GM23338 (cell line): ENCODE data around the gene RXRA. TPM values are rescaled to one million over a fixed set of nuclear protein-coding genes. Genes with fewer than 3 reads are reported as not detected.
A peak's percentile ranks its signal among the peaks of the same experiment; 100 is the strongest.

Experiments
- ATAC-seq: fragments of 200-7000 bp; cut with Tn5 transposase; 3 replicates; pipeline ENCODE4 v1.9.1; 2020
- DNase-seq: peaks from one replicate; pipeline ENCODE4 v3.0.0-alpha.2; 2015; ENCODE audit warnings: low spot score
- H2AFZ ChIP-seq: fragments of 200-600 bp; sonication (generic); 2 replicates; pipeline ENCODE4 v1.8.0; 2016; ENCODE audit warnings: antibody characterized with exemption, mild to moderate bottlenecking, moderate library complexity
- H3F3A ChIP-seq: fragments of 200-600 bp; sonication (generic); replicated peaks from 2 replicates; pipeline ENCODE4 v1.8.0; 2017; ENCODE audit warnings: antibody characterized with exemption, mixed run types, low read depth
- H3K27ac ChIP-seq: fragments of 200-600 bp; sonication (generic); 2 replicates; pipeline ENCODE4 v1.6.1; 2016; ENCODE audit warnings: low read depth
- H3K27me3 ChIP-seq: fragments of 200-600 bp; sonication (generic); 2 replicates; pipeline ENCODE4 v1.8.0; 2016; ENCODE audit warnings: mild to moderate bottlenecking, mixed run types, moderate library complexity; ENCODE audit not compliant: insufficient read depth
- H3K36me3 ChIP-seq: fragments of 200-600 bp; sonication (generic); 2 replicates; pipeline ENCODE4 v1.8.0; 2016; ENCODE audit warnings: mild to moderate bottlenecking; ENCODE audit not compliant: insufficient read depth
- H3K4me1 ChIP-seq: fragments of 200-600 bp; sonication (generic); 2 replicates; pipeline ENCODE4 v1.8.0; 2016; ENCODE audit warnings: mild to moderate bottlenecking, moderate library complexity; ENCODE audit not compliant: insufficient read depth
- H3K4me2 ChIP-seq: fragments of 200-600 bp; sonication (generic); 2 replicates; pipeline ENCODE4 v1.7.1; 2017; ENCODE audit warnings: mixed run types
- H3K4me3 ChIP-seq: fragments of 200-600 bp; sonication (generic); 2 replicates; pipeline ENCODE4 v1.6.1; 2016; ENCODE audit warnings: mixed run types
- H3K79me2 ChIP-seq: fragments of 200-600 bp; sonication (generic); replicated peaks from 2 replicates; pipeline ENCODE4 v1.8.0; 2017; ENCODE audit warnings: mild to moderate bottlenecking; ENCODE audit not compliant: insufficient read depth
- H3K9me2 ChIP-seq: fragments of 200-600 bp; sonication (generic); 2 replicates; pipeline ENCODE4 v1.8.0; 2017; ENCODE audit not compliant: insufficient read depth
- H4K20me1 ChIP-seq: fragments of 200-600 bp; sonication (generic); replicated peaks from 2 replicates; pipeline ENCODE4 v1.8.0; 2017; ENCODE audit warnings: mild to moderate bottlenecking; ENCODE audit not compliant: insufficient read depth
- H3K27ac Mint-ChIP-seq: 2 replicates; pipeline ENCODE4 v1.8.0; 2020; ENCODE audit warnings: inconsistent platforms, mild to moderate bottlenecking, moderate library complexity, mixed read lengths
- H3K27me3 Mint-ChIP-seq: 3 replicates; pipeline ENCODE4 v1.8.0; 2022; ENCODE audit warnings: low read depth, mild to moderate bottlenecking, moderate library complexity, mixed read lengths, inconsistent platforms; ENCODE audit not compliant: insufficient read depth, poor library complexity
- H3K36me3 Mint-ChIP-seq: 3 replicates; pipeline ENCODE4 v1.8.0; 2021; ENCODE audit warnings: low read depth, mild to moderate bottlenecking, inconsistent platforms, moderate library complexity, mixed read lengths
- H3K4me1 Mint-ChIP-seq: 3 replicates; pipeline ENCODE4 v1.8.0; 2020; ENCODE audit warnings: mild to moderate bottlenecking, inconsistent platforms, mixed read lengths
- H3K4me3 Mint-ChIP-seq: 3 replicates; pipeline ENCODE4 v1.8.0; 2021; ENCODE audit warnings: moderate library complexity, mild to moderate bottlenecking, inconsistent platforms, mixed read lengths
- H3K9me3 Mint-ChIP-seq: 3 replicates; pipeline ENCODE4 v1.8.0; 2020; ENCODE audit warnings: moderate library complexity, mild to moderate bottlenecking, inconsistent platforms, mixed read lengths
- CREB1 ChIP-seq: fragments of 250-450 bp; sonication (Bioruptor Pico); IDR thresholded peaks from 2 replicates; pipeline ENCODE4 v1.5.0; 2020; ENCODE audit warnings: low read depth, mild to moderate bottlenecking, moderate library complexity
- ETS1 ChIP-seq: IDR thresholded peaks from 2 replicates; pipeline ENCODE4 v1.6.1; 2016; ENCODE audit warnings: antibody characterized with exemption
- EZH2 ChIP-seq: fragments of 200-600 bp; sonication (generic); IDR thresholded peaks from one replicate; pipeline ENCODE4 v1.8.0; 2017; ENCODE audit warnings: antibody characterized with exemption, mild to moderate bottlenecking, low read depth; ENCODE audit not compliant: unreplicated experiment
- EZH2phosphoT487 ChIP-seq: fragments of 200-600 bp; sonication (generic); IDR thresholded peaks from one replicate; pipeline ENCODE4 v1.8.1; 2018; ENCODE audit warnings: antibody characterized with exemption; ENCODE audit not compliant: unreplicated experiment
- JUNB ChIP-seq: IDR thresholded peaks from one replicate; pipeline ENCODE4 v1.6.1; 2016; ENCODE audit warnings: antibody characterized with exemption; ENCODE audit not compliant: unreplicated experiment
- NANOG ChIP-seq: IDR thresholded peaks from 2 replicates; pipeline ENCODE4 v1.6.1; 2016; ENCODE audit warnings: antibody characterized with exemption, borderline replicate concordance
- POLR2AphosphoS5 ChIP-seq: IDR thresholded peaks from 2 replicates; pipeline ENCODE4 v1.6.1; 2016; ENCODE audit warnings: antibody characterized with exemption, low read depth
- STAT1 ChIP-seq: IDR thresholded peaks from one replicate; pipeline ENCODE4 v1.6.1; 2016; ENCODE audit warnings: antibody characterized with exemption; ENCODE audit not compliant: unreplicated experiment
- ZNF114 ChIP-seq: fragments of 250-450 bp; sonication (Bioruptor Pico); IDR thresholded peaks from 2 replicates; pipeline ENCODE4 v1.5.0; 2020; ENCODE audit warnings: mild to moderate bottlenecking, moderate library complexity
- ZNF331 ChIP-seq: fragments of 250-450 bp; sonication (Bioruptor Pico); IDR thresholded peaks from 2 replicates; pipeline ENCODE4 v1.5.0; 2020; ENCODE audit warnings: low read depth, mild to moderate bottlenecking, moderate library complexity
- ZNF462 ChIP-seq: fragments of 250-450 bp; sonication (Bioruptor Pico); IDR thresholded peaks from 2 replicates; pipeline ENCODE4 v1.5.0; 2020; ENCODE audit warnings: mild to moderate bottlenecking, moderate library complexity
- polyA plus RNA-seq: library from polyadenylated mRNA; unstranded; fragments of >200 nt; fragmentation: Nextera tagmentation; extraction: Ambion mirVana; gene quantifications from 2 replicates; pipeline ENCODE4 v1.2.1, GENCODE V29; 2016
- total RNA-seq: library from RNA; depleted of rRNA; stranded (reverse); fragments of >200 nt; shearing (Covaris generic); gene quantifications from 2 replicates; pipeline ENCODE4 v1.2.3, GENCODE V29; 2014
- TF ChIP-seq, protein P1 (sequence below), 2 experiments: fragments of 200-600 bp in 1 of 2; sonication (generic) in 1 of 2; conservative IDR thresholded peaks; 2 replicates each; pipeline versions ENCODE4 v1.5.1 to v1.6.1; 2016 to 2017; ENCODE audit warnings: antibody characterized with exemption in 2 of 2, low read depth in 2 of 2, mild to moderate bottlenecking in 2 of 2, moderate library complexity in 1 of 2
- TF ChIP-seq, protein P2 (sequence below): IDR thresholded peaks from one replicate; pipeline ENCODE4 v1.6.1; 2018; ENCODE audit warnings: antibody characterized with exemption; ENCODE audit not compliant: unreplicated experiment

The RXRA gene
- total and polyA plus RNA-seq, 2 experiments from 2014 or later: 4.9 to 17.9 TPM

GRCh38 chr9:134410071-134410834, 84.0 kb downstream of the RXRA start:
- Histone ChIP-seq H3K27ac (no peak overlapping the region), H3K79me2 (no peaks in the 10 kb centered on the region), H3F3A (no peaks in the 10 kb centered on the region), H2AFZ (no peak overlapping the region), H4K20me1 (no peaks in the 10 kb centered on the region), H3K4me1 (no peaks in the 10 kb centered on the region), H3K27me3 (no peaks in the 10 kb centered on the region), H3K9me2 (no peaks in the 10 kb centered on the region), H3K4me3 (no peak overlapping the region), H3K4me2 (no peak overlapping the region), H3K36me3 (no peaks in the 10 kb centered on the region)
- Mint-ChIP-seq H3K4me1 (peaks cover 16% of the 10 kb centered on the region), H3K27me3 (peaks cover 6% of the 10 kb centered on the region), H3K36me3 (no peaks in the 10 kb centered on the region; the same call in 2 of the 3 replicates), H3K4me3 (no peak overlapping the region), H3K9me3 (no peaks in the 10 kb centered on the region), H3K27ac (peak overlapping the region; percentile 94)
- TF ChIP-seq JUNB: no peak
- TF ChIP-seq POLR2AphosphoS5: no peak
- TF ChIP-seq ZNF114 (CRISPR knock-in tag): no peak
- TF ChIP-seq, protein P1, sequence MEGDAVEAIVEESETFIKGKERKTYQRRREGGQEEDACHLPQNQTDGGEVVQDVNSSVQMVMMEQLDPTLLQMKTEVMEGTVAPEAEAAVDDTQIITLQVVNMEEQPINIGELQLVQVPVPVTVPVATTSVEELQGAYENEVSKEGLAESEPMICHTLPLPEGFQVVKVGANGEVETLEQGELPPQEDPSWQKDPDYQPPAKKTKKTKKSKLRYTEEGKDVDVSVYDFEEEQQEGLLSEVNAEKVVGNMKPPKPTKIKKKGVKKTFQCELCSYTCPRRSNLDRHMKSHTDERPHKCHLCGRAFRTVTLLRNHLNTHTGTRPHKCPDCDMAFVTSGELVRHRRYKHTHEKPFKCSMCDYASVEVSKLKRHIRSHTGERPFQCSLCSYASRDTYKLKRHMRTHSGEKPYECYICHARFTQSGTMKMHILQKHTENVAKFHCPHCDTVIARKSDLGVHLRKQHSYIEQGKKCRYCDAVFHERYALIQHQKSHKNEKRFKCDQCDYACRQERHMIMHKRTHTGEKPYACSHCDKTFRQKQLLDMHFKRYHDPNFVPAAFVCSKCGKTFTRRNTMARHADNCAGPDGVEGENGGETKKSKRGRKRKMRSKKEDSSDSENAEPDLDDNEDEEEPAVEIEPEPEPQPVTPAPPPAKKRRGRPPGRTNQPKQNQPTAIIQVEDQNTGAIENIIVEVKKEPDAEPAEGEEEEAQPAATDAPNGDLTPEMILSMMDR (conservative IDR thresholded peaks at IDR 0.05; ENCODE audit: low read depth in 2 of 2): no peak
- no peak for TF ChIP-seq EZH2phosphoT487
- TF ChIP-seq ETS1: no peak
- TF ChIP-seq STAT1: no peak
- TF ChIP-seq ZNF462 (CRISPR knock-in tag): no peak
- TF ChIP-seq ZNF331 (CRISPR knock-in tag): no peak
- no peak for TF ChIP-seq EZH2
- TF ChIP-seq, protein P2, sequence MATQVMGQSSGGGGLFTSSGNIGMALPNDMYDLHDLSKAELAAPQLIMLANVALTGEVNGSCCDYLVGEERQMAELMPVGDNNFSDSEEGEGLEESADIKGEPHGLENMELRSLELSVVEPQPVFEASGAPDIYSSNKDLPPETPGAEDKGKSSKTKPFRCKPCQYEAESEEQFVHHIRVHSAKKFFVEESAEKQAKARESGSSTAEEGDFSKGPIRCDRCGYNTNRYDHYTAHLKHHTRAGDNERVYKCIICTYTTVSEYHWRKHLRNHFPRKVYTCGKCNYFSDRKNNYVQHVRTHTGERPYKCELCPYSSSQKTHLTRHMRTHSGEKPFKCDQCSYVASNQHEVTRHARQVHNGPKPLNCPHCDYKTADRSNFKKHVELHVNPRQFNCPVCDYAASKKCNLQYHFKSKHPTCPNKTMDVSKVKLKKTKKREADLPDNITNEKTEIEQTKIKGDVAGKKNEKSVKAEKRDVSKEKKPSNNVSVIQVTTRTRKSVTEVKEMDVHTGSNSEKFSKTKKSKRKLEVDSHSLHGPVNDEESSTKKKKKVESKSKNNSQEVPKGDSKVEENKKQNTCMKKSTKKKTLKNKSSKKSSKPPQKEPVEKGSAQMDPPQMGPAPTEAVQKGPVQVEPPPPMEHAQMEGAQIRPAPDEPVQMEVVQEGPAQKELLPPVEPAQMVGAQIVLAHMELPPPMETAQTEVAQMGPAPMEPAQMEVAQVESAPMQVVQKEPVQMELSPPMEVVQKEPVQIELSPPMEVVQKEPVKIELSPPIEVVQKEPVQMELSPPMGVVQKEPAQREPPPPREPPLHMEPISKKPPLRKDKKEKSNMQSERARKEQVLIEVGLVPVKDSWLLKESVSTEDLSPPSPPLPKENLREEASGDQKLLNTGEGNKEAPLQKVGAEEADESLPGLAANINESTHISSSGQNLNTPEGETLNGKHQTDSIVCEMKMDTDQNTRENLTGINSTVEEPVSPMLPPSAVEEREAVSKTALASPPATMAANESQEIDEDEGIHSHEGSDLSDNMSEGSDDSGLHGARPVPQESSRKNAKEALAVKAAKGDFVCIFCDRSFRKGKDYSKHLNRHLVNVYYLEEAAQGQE: no peak
- TF ChIP-seq CREB1: no peak
- TF ChIP-seq NANOG: no peak
- no peak for DNase-seq
- no peak for ATAC-seq
